Adipocyte (in vitro differentiated cells): ENCODE data around the gene RASGRF2.

Experiments used
- DNase-seq: peaks from one replicate; pipeline ENCODE4 v3.0.0-alpha.2; 2015; ENCODE audit warnings: low read depth
- H3K27me3 ChIP-seq: replicated peaks from 2 replicates; pipeline ENCODE4 v1.7.0; 2013; ENCODE audit warnings: mild to moderate bottlenecking, low read length, moderate library complexity; ENCODE audit not compliant: control insufficient read depth, insufficient read depth
- H3K36me3 ChIP-seq: 2 replicates; pipeline ENCODE4 v1.7.0; 2013; ENCODE audit warnings: low read length, mild to moderate bottlenecking, moderate library complexity; ENCODE audit not compliant: control insufficient read depth, insufficient read depth, severe bottlenecking
- H3K4me1 ChIP-seq: 2 replicates; pipeline ENCODE4 v1.7.0; 2013; ENCODE audit warnings: mild to moderate bottlenecking, low read length, moderate library complexity; ENCODE audit not compliant: control insufficient read depth, insufficient read depth
- H3K4me3 ChIP-seq: 2 replicates; pipeline ENCODE4 v1.7.0; 2013; ENCODE audit warnings: mild to moderate bottlenecking, low read length, moderate library complexity
- H3K9ac ChIP-seq: 2 replicates; pipeline ENCODE4 v1.7.0; 2013; ENCODE audit warnings: mild to moderate bottlenecking, low read length, moderate library complexity
- H3K9me3 ChIP-seq: 2 replicates; pipeline ENCODE4 v1.7.0; 2013; ENCODE audit warnings: mild to moderate bottlenecking, low read length, moderate library complexity; ENCODE audit not compliant: control insufficient read depth

The RASGRF2 gene

GRCh38 chr5:81142108-81142507 lies 181.9 kb downstream of the RASGRF2 start:
- Histone ChIP-seq H3K4me3 (no peak overlapping the region), H3K27me3 (no peaks in the 10 kb centered on the region), H3K36me3 (no peaks in the 10 kb centered on the region), H3K9ac (no peak overlapping the region), H3K9me3 (peaks cover 4% of the 10 kb centered on the region), H3K4me1 (peaks cover 12% of the 10 kb centered on the region)
- DNase-seq: no peak

- no peaks in the 10 kb centered on the region for H3K9me3 ChIP-seq
- peaks cover 8% of the 10 kb centered on the region for H3K27me3 ChIP-seq
- no peaks in the 10 kb centered on the region for H3K36me3 ChIP-seq
- H3K4me3 ChIP-seq: no peak overlapping the region
- H3K9ac ChIP-seq: no peak overlapping the region
- peaks cover 10% of the 10 kb centered on the region for H3K4me1 ChIP-seq
- DNase-seq: no peak
Measured at GRCh38 chr5:81145329-81145935, 185.3 kb downstream of the RASGRF2 start.

- peaks cover 8% of the 10 kb centered on the region for H3K27me3 ChIP-seq
- no peaks in the 10 kb centered on the region for H3K36me3 ChIP-seq
- no peak overlapping the region for H3K4me3 ChIP-seq
- H3K9ac ChIP-seq: no peak overlapping the region
- DNase-seq: no peak
- H3K9me3 ChIP-seq: no peaks in the 10 kb centered on the region
- H3K4me1 ChIP-seq: peaks cover 4% of the 10 kb centered on the region
Measured at GRCh38 chr5:81146031-81146430, 185.9 kb downstream of the RASGRF2 start.

GRCh38 chr5:81147011-81147885 lies 187.1 kb downstream of the RASGRF2 start:
- Histone ChIP-seq H3K27me3 (peaks cover 8% of the 10 kb centered on the region), H3K9ac (no peak overlapping the region), H3K9me3 (no peaks in the 10 kb centered on the region), H3K4me1 (no peaks in the 10 kb centered on the region), H3K36me3 (no peaks in the 10 kb centered on the region), H3K4me3 (no peak overlapping the region)
- no peak for DNase-seq

GRCh38 chr5:81147886-81148571 lies 187.9 kb downstream of the RASGRF2 start:
- Histone ChIP-seq H3K4me3 (no peak overlapping the region), H3K36me3 (no peaks in the 10 kb centered on the region), H3K9me3 (no peaks in the 10 kb centered on the region), H3K9ac (no peak overlapping the region), H3K27me3 (peaks cover 8% of the 10 kb centered on the region), H3K4me1 (no peaks in the 10 kb centered on the region)
- no peak for DNase-seq

- peak; percentile 66 for DNase-seq
- Histone ChIP-seq H3K36me3 (no peaks in the 10 kb centered on the region), H3K27me3 (peaks cover 8% of the 10 kb centered on the region), H3K9ac (no peak overlapping the region), H3K4me1 (no peaks in the 10 kb centered on the region), H3K4me3 (no peak overlapping the region), H3K9me3 (peaks cover 20% of the 10 kb centered on the region)
Measured at GRCh38 chr5:81151546-81151945, 191.4 kb downstream of the RASGRF2 start.

- Histone ChIP-seq H3K36me3 (no peaks in the 10 kb centered on the region), H3K4me1 (no peaks in the 10 kb centered on the region), H3K4me3 (no peak overlapping the region), H3K9me3 (peaks cover 21% of the 10 kb centered on the region), H3K27me3 (no peaks in the 10 kb centered on the region), H3K9ac (no peak overlapping the region)
- DNase-seq: no peak
Measured at GRCh38 chr5:81154725-81155124, 194.6 kb downstream of the RASGRF2 start.

GRCh38 chr5:81156732-81157131 lies 196.6 kb downstream of the RASGRF2 start:
- no peaks in the 10 kb centered on the region for H3K4me1 ChIP-seq
- peaks cover 21% of the 10 kb centered on the region for H3K9me3 ChIP-seq
- H3K27me3 ChIP-seq: no peaks in the 10 kb centered on the region
- H3K9ac ChIP-seq: no peak overlapping the region
- DNase-seq: no peak
- H3K36me3 ChIP-seq: no peaks in the 10 kb centered on the region
- H3K4me3 ChIP-seq: no peak overlapping the region

GRCh38 chr5:81161012-81161601 lies 200.9 kb downstream of the RASGRF2 start:
- Histone ChIP-seq H3K4me1 (no peaks in the 10 kb centered on the region), H3K27me3 (no peaks in the 10 kb centered on the region), H3K9me3 (peaks cover 4% of the 10 kb centered on the region), H3K4me3 (no peak overlapping the region), H3K9ac (no peak overlapping the region), H3K36me3 (no peaks in the 10 kb centered on the region)
- DNase-seq: no peak

GRCh38 chr5:81162501-81162900 lies 202.3 kb downstream of the RASGRF2 start:
- no peaks in the 10 kb centered on the region for H3K9me3 ChIP-seq

GRCh38 chr5:81163651-81164050 lies 203.5 kb downstream of the RASGRF2 start:
- Histone ChIP-seq H3K4me1 (no peaks in the 10 kb centered on the region), H3K9me3 (no peaks in the 10 kb centered on the region), H3K36me3 (no peaks in the 10 kb centered on the region), H3K9ac (no peak overlapping the region), H3K4me3 (no peak overlapping the region), H3K27me3 (no peaks in the 10 kb centered on the region)
- DNase-seq: no peak

More at GRCh38 chr5:81162501-81162900, 202.3 kb downstream of the RASGRF2 start:
- Histone ChIP-seq H3K4me1 (no peaks in the 10 kb centered on the region), H3K4me3 (no peak overlapping the region), H3K36me3 (no peaks in the 10 kb centered on the region), H3K9ac (no peak overlapping the region), H3K27me3 (no peaks in the 10 kb centered on the region)
- no peak for DNase-seq
